NCI-H748 (cell line): Measurements from ENCODE around the gene ADAMTS18.
A peak's percentile ranks its signal among the peaks of the same experiment; 100 is the strongest.

ENCODE experiments used
- DNase-seq: peaks from one replicate; lab custom pipeline; 2025; ENCODE audit not compliant: unreplicated experiment; lab: John Stamatoyannopoulos, UW

The ADAMTS18 gene

GRCh38 chr16:77399066-77399465 is 35.8 kb downstream of the ADAMTS18 start:
- no peak for DNase-seq

GRCh38 chr16:77398495-77398894 is 36.3 kb downstream of the ADAMTS18 start:
- DNase-seq = no peak

GRCh38 chr16:77396461-77396860 is 38.4 kb downstream of the ADAMTS18 start:
- no peak for DNase-seq

- no peak for DNase-seq
Measured at GRCh38 chr16:77394699-77395098, 40.1 kb downstream of the ADAMTS18 start.

- peak; percentile 78 for DNase-seq
Measured at GRCh38 chr16:77393955-77394354, 40.9 kb downstream of the ADAMTS18 start.

GRCh38 chr16:77387815-77388209 is 47.0 kb downstream of the ADAMTS18 start:
- peak; percentile 61 for DNase-seq

GRCh38 chr16:77386831-77387814 is 47.7 kb downstream of the ADAMTS18 start:
- DNase-seq = peak; percentile 2

- DNase-seq = peak; percentile 84
Measured at GRCh38 chr16:77385481-77385880, 49.4 kb downstream of the ADAMTS18 start.

- DNase-seq = peak; percentile 90
Measured at GRCh38 chr16:77383606-77384187, 51.1 kb downstream of the ADAMTS18 start.

- no peak for DNase-seq
Measured at GRCh38 chr16:77376358-77376757, 58.5 kb downstream of the ADAMTS18 start.

- DNase-seq = no peak
Measured at GRCh38 chr16:77375396-77375795, 59.4 kb downstream of the ADAMTS18 start.

GRCh38 chr16:77374384-77374783 is 60.5 kb downstream of the ADAMTS18 start:
- DNase-seq = peak; percentile 89

- DNase-seq = peak; percentile 29
Measured at GRCh38 chr16:77373726-77374125, 61.1 kb downstream of the ADAMTS18 start.

- DNase-seq = no peak
Measured at GRCh38 chr16:77364770-77365169, 70.1 kb downstream of the ADAMTS18 start.

GRCh38 chr16:77359065-77359502 is 75.8 kb downstream of the ADAMTS18 start:
- peak; percentile 85 for DNase-seq

GRCh38 chr16:77353587-77354263 is 81.1 kb downstream of the ADAMTS18 start:
- DNase-seq = peak; percentile 49

- no peak for DNase-seq
Measured at GRCh38 chr16:77344341-77344740, 90.5 kb downstream of the ADAMTS18 start.

GRCh38 chr16:77336637-77337036 is 98.2 kb downstream of the ADAMTS18 start:
- DNase-seq = no peak

GRCh38 chr16:77335652-77336234 is 99.1 kb downstream of the ADAMTS18 start:
- DNase-seq = peak; percentile 10

- no peak for DNase-seq
Measured at GRCh38 chr16:77332792-77333191, 102.0 kb downstream of the ADAMTS18 start.
